BLaER1 treated with 17β-estradiol and CSF1 and Interleukin-3, amounts not matched to agents 10 nM and 100 nM (cell line): Measurements from ENCODE around the gene PPP2R2C.

ENCODE experiments used
- H3K27ac ChIP-seq, 11 experiments: shearing (Covaris generic); formaldehyde crosslinking; 2 replicates each; pipeline ENCODE4 v1.8.1; 2022
- H3K27me3 ChIP-seq, 11 experiments: shearing (Covaris generic); formaldehyde crosslinking; 2 replicates each; pipeline ENCODE4 v1.8.1; 2022
- H3K36me3 ChIP-seq, 11 experiments: shearing (Covaris generic); formaldehyde crosslinking; 2 replicates each; pipeline ENCODE4 v1.8.1; 2022
- H3K4me1 ChIP-seq, 10 experiments: shearing (Covaris generic); formaldehyde crosslinking; 2 replicates each; pipeline ENCODE4 v1.8.1; 2022
- H3K4me2 ChIP-seq, 11 experiments: shearing (Covaris generic); formaldehyde crosslinking; 2 replicates each; pipeline ENCODE4 v1.8.1; 2022
- H3K4me3 ChIP-seq, 10 experiments: shearing (Covaris generic); formaldehyde crosslinking; 2 replicates each; pipeline ENCODE4 v1.8.1; 2022
- H3K9ac ChIP-seq, 11 experiments: shearing (Covaris generic); formaldehyde crosslinking; 2 replicates each; pipeline ENCODE4 v1.8.1; 2022
- H3K9me3 ChIP-seq, 11 experiments: shearing (Covaris generic); formaldehyde crosslinking; replicated peaks in 1 of 11; 2 replicates each; pipeline ENCODE4 v1.8.1; 2022
- H4K20me1 ChIP-seq, 11 experiments: shearing (Covaris generic); formaldehyde crosslinking; 2 replicates each; pipeline ENCODE4 v1.8.1; 2022
- Cebpa-rat ChIP-seq, 11 experiments: shearing (Covaris generic); IDR thresholded peaks; 2 replicates each; pipeline ENCODE4 v1.8.1; 2022

The PPP2R2C gene

GRCh38 chr4:6377626-6378492, 94.6 kb downstream of the PPP2R2C start:
- H3K9ac ChIP-seq = no peak overlapping the region
- TF ChIP-seq Cebpa-rat (IDR thresholded peaks at IDR 0.05) = no peak
- H3K4me1 ChIP-seq = no peaks in the 10 kb centered on the region
- H4K20me1 ChIP-seq = peaks cover 0 to 29% (median 0%) of the 10 kb centered on the region in 11 experiments; a peak in 6 of 22 replicates
- H3K4me3 ChIP-seq = no peak overlapping the region
- no peaks in the 10 kb centered on the region for H3K36me3 ChIP-seq
- H3K27me3 ChIP-seq = peaks cover 0 to 13% (median 0%) of the 10 kb centered on the region in 11 experiments; a peak in 5 of 22 replicates
- H3K9me3 ChIP-seq = no peaks in the 10 kb centered on the region
- no peak overlapping the region for H3K4me2 ChIP-seq
- H3K27ac ChIP-seq = no peak overlapping the region

- no peak overlapping the region for H3K27ac ChIP-seq
- no peak overlapping the region for H3K9ac ChIP-seq
- H3K4me1 ChIP-seq = no peaks in the 10 kb centered on the region
- peaks cover 0 to 31% (median 0%) of the 10 kb centered on the region in 11 experiments; a peak in 4 of 22 replicates for H4K20me1 ChIP-seq
- H3K36me3 ChIP-seq = no peaks in the 10 kb centered on the region
- H3K4me3 ChIP-seq = no peak overlapping the region
- peaks cover 0 to 13% (median 0%) of the 10 kb centered on the region in 11 experiments; a peak in 5 of 22 replicates for H3K27me3 ChIP-seq
- no peak for TF ChIP-seq Cebpa-rat (IDR thresholded peaks at IDR 0.05)
- no peaks in the 10 kb centered on the region for H3K9me3 ChIP-seq
- no peak overlapping the region for H3K4me2 ChIP-seq
Measured at GRCh38 chr4:6375620-6376295, 96.7 kb downstream of the PPP2R2C start.

- no peaks in the 10 kb centered on the region for H3K9me3 ChIP-seq
- no peak overlapping the region for H3K27ac ChIP-seq
- H3K4me1 ChIP-seq = peaks cover 0 to 5% (median 0%) of the 10 kb centered on the region in 10 experiments; a peak in 2 of 20 replicates
- H3K9ac ChIP-seq = no peak overlapping the region
- H3K27me3 ChIP-seq = peaks cover 0 to 7% (median 0%) of the 10 kb centered on the region in 11 experiments; a peak in 3 of 22 replicates
- no peak overlapping the region for H3K4me2 ChIP-seq
- no peak overlapping the region for H3K4me3 ChIP-seq
- H4K20me1 ChIP-seq = peaks cover 0 to 37% (median 0%) of the 10 kb centered on the region in 11 experiments; a peak in 5 of 22 replicates
- no peak for TF ChIP-seq Cebpa-rat (IDR thresholded peaks at IDR 0.05)
- H3K36me3 ChIP-seq = no peaks in the 10 kb centered on the region
Measured at GRCh38 chr4:6374575-6374974, 97.8 kb downstream of the PPP2R2C start.

- Histone ChIP-seq H3K4me1 (peaks cover 0 to 8% (median 0%) of the 10 kb centered on the region in 10 experiments; a peak in 2 of 20 replicates), H3K9me3 (no peaks in the 10 kb centered on the region), H3K27me3 (peaks cover 0 to 2% (median 0%) of the 10 kb centered on the region in 11 experiments; a peak in 2 of 22 replicates), H3K36me3 (no peaks in the 10 kb centered on the region), H3K27ac (no peak overlapping the region), H3K9ac (no peak overlapping the region), H3K4me2 (no peak overlapping the region), H4K20me1 (peaks cover 0 to 36% (median 0%) of the 10 kb centered on the region in 11 experiments; a peak in 5 of 22 replicates), H3K4me3 (no peak overlapping the region)
- no peak for TF ChIP-seq Cebpa-rat (IDR thresholded peaks at IDR 0.05)
Measured at GRCh38 chr4:6373541-6374410, 98.6 kb downstream of the PPP2R2C start.

GRCh38 chr4:6372649-6373525, 99.5 kb downstream of the PPP2R2C start:
- Histone ChIP-seq H3K9ac (no peak overlapping the region), H3K27me3 (0 out of 22 replicates have a peak, but pooled peaks cover 0 to 6% (median 0%) of the 10 kb centered on the region in 11 experiments), H3K4me2 (no peak overlapping the region), H3K4me1 (peaks cover 0 to 10% (median 0%) of the 10 kb centered on the region in 10 experiments; a peak in 4 of 20 replicates), H3K27ac (no peak overlapping the region), H3K36me3 (no peaks in the 10 kb centered on the region), H3K4me3 (no peak overlapping the region), H3K9me3 (no peaks in the 10 kb centered on the region), H4K20me1 (peaks cover 0 to 28% (median 0%) of the 10 kb centered on the region in 11 experiments; a peak in 5 of 22 replicates)
- no peak for TF ChIP-seq Cebpa-rat (IDR thresholded peaks at IDR 0.05)

- Histone ChIP-seq H3K9me3 (no peaks in the 10 kb centered on the region), H3K27ac (no peak overlapping the region), H3K4me3 (no peak overlapping the region), H3K4me1 (peaks cover 0 to 18% (median 2%) of the 10 kb centered on the region in 10 experiments; a peak in 5 of 20 replicates), H3K4me2 (no peak overlapping the region), H4K20me1 (peaks cover 0 to 28% (median 0%) of the 10 kb centered on the region in 11 experiments; a peak in 5 of 22 replicates), H3K27me3 (0 out of 22 replicates have a peak, but pooled peaks cover 0 to 6% (median 0%) of the 10 kb centered on the region in 11 experiments), H3K9ac (no peak overlapping the region), H3K36me3 (no peaks in the 10 kb centered on the region)
- TF ChIP-seq Cebpa-rat (IDR thresholded peaks at IDR 0.05) = no peak
Measured at GRCh38 chr4:6371812-6372211, 100.6 kb downstream of the PPP2R2C start.

GRCh38 chr4:6371271-6371670, 101.1 kb downstream of the PPP2R2C start:
- no peak overlapping the region for H3K27ac ChIP-seq
- no peak overlapping the region for H3K4me3 ChIP-seq
- H3K4me1 ChIP-seq = peaks cover 0 to 18% (median 2%) of the 10 kb centered on the region in 10 experiments; a peak in 5 of 20 replicates
- H3K36me3 ChIP-seq = no peaks in the 10 kb centered on the region
- no peaks in the 10 kb centered on the region for H3K9me3 ChIP-seq
- TF ChIP-seq Cebpa-rat (IDR thresholded peaks at IDR 0.05) = no peak
- H4K20me1 ChIP-seq = peaks cover 0 to 28% (median 0%) of the 10 kb centered on the region in 11 experiments; a peak in 4 of 22 replicates
- H3K4me2 ChIP-seq = no peak overlapping the region
- no peak overlapping the region for H3K9ac ChIP-seq
- 0 out of 22 replicates have a peak, but pooled peaks cover 0 to 6% (median 0%) of the 10 kb centered on the region in 11 experiments for H3K27me3 ChIP-seq
